Inflammatory macrophage (primary cell): ENCODE data around the gene PACC1.
A peak's percentile ranks its signal among the peaks of the same experiment; 100 is the strongest.

Source experiments
- DNase-seq, 2 donors: peaks; one replicate each; pipeline ENCODE4 v3.0.0-alpha.2; 2020 to 2022
- total RNA-seq, 18 experiments: gene quantifications; one replicate each; lab custom pipeline; 2026; ENCODE audit warnings: mixed read lengths in 6 of 18, inconsistent platforms in 2 of 18; lab: John Stamatoyannopoulos, UW

Gene PACC1
- 14.7 to 63.4 (median 38.0) reads per million in 18 experiments for total RNA-seq

- DNase-seq, result peak; percentile 97 to 98
Observed at GRCh38 chr1:212414328-212415106, at the start of gene PACC1. Gene PACC1, minus strand, starts transcription at chr1:212414886. Its CDS starts 129 bp downstream, at chr1:212414757.

- DNase-seq, result no peak
Observed at GRCh38 chr1:212463565-212464285, 49.0 kb upstream of the PACC1 start.

- DNase-seq, result no peak
Observed at GRCh38 chr1:212461916-212462660, 47.4 kb upstream of the PACC1 start.

- DNase-seq, result no peak
Observed at GRCh38 chr1:212460376-212460775, 45.7 kb upstream of the PACC1 start.

- DNase-seq, result no peak
Observed at GRCh38 chr1:212459656-212460055, 45.0 kb upstream of the PACC1 start.

- no peak for DNase-seq
Observed at GRCh38 chr1:212458817-212459216, 44.1 kb upstream of the PACC1 start.

- peak; percentile 87 for DNase-seq
Observed at GRCh38 chr1:212457740-212458338, 43.2 kb upstream of the PACC1 start.

GRCh38 chr1:212455803-212456528, 41.3 kb upstream of the PACC1 start:
- DNase-seq, result peak; percentile 88 to 89

GRCh38 chr1:212455401-212455800, 40.7 kb upstream of the PACC1 start:
- no peak for DNase-seq

- DNase-seq, result no peak
Observed at GRCh38 chr1:212454741-212455140, 40.1 kb upstream of the PACC1 start.

GRCh38 chr1:212453156-212453857, 38.6 kb upstream of the PACC1 start:
- DNase-seq, result no peak

GRCh38 chr1:212452323-212453155, 37.9 kb upstream of the PACC1 start:
- peak; percentile 54 to 70 for DNase-seq

- DNase-seq, result no peak
Observed at GRCh38 chr1:212451416-212452322, 37.0 kb upstream of the PACC1 start.

- no peak for DNase-seq
Observed at GRCh38 chr1:212450331-212450881, 35.7 kb upstream of the PACC1 start.

- DNase-seq, result no peak
Observed at GRCh38 chr1:212447478-212447877, 32.8 kb upstream of the PACC1 start.

GRCh38 chr1:212446333-212446732, 31.6 kb upstream of the PACC1 start:
- DNase-seq, result no peak

GRCh38 chr1:212442408-212442807, 27.7 kb upstream of the PACC1 start:
- DNase-seq, result no peak

- DNase-seq, result no peak
Observed at GRCh38 chr1:212440419-212440818, 25.7 kb upstream of the PACC1 start.

GRCh38 chr1:212438831-212439237, 24.1 kb upstream of the PACC1 start:
- no peak for DNase-seq
